Trophoblast cell (in vitro differentiated cells and primary cell): ENCODE results near the gene NEK8.
"Not testable (repeated sequence)": the region's sequence is repeated elsewhere in the genome, so short reads cannot be mapped to it uniquely, and the experiment has no call there.

Experiments used
- DNase-seq, 2 donors: peaks; one replicate each; pipeline ENCODE4 v3.0.0-alpha.2; 2016
- H2AFZ ChIP-seq: 2 replicates; pipeline ENCODE4 v1.6.1; 2013; ENCODE audit warnings: low read length, moderate library complexity, mild to moderate bottlenecking; ENCODE audit not compliant: insufficient read depth, poor library complexity
- H2AK5ac ChIP-seq: 2 replicates; pipeline ENCODE4 v1.6.1; 2013; ENCODE audit warnings: mild to moderate bottlenecking, low read length
- H2BK120ac ChIP-seq: 2 replicates; pipeline ENCODE4 v1.6.1; 2013; ENCODE audit warnings: low read length, mild to moderate bottlenecking, moderate library complexity; ENCODE audit not compliant: insufficient read depth, poor library complexity
- H2BK12ac ChIP-seq: 2 replicates; pipeline ENCODE4 v1.6.1; 2013; ENCODE audit warnings: mild to moderate bottlenecking, low read length, moderate library complexity
- H2BK5ac ChIP-seq: 2 replicates; pipeline ENCODE4 v1.6.1; 2013; ENCODE audit warnings: low read length, low read depth, moderate library complexity, mild to moderate bottlenecking; ENCODE audit not compliant: poor library complexity
- H3K14ac ChIP-seq: 2 replicates; pipeline ENCODE4 v1.6.1; 2013; ENCODE audit warnings: mild to moderate bottlenecking, low read length
- H3K18ac ChIP-seq: 2 replicates; pipeline ENCODE4 v1.6.1; 2013; ENCODE audit warnings: mild to moderate bottlenecking, low read length
- H3K23ac ChIP-seq: 2 replicates; pipeline ENCODE4 v1.6.1; 2013; ENCODE audit warnings: low read length
- H3K27ac ChIP-seq: 2 replicates; pipeline ENCODE4 v1.5.1; 2013; ENCODE audit warnings: low read depth, mild to moderate bottlenecking, inconsistent platforms, low read length, moderate library complexity
- H3K27me3 ChIP-seq: 2 replicates; pipeline ENCODE4 v1.6.1; 2013; ENCODE audit warnings: inconsistent platforms, mild to moderate bottlenecking, low read length, moderate library complexity; ENCODE audit not compliant: insufficient read depth
- H3K36me3 ChIP-seq, 2 experiments: 1 replicate in 1 of 2; 2 replicates in 1 of 2; pipeline ENCODE4 v1.6.1; 2013; ENCODE audit warnings: low read length in 2 of 2, mild to moderate bottlenecking in 2 of 2, moderate library complexity in 1 of 2; ENCODE audit not compliant: insufficient read depth in 2 of 2, control insufficient read depth in 1 of 2
- H3K4ac ChIP-seq: 2 replicates; pipeline ENCODE4 v1.6.1; 2013; ENCODE audit warnings: low read depth, mild to moderate bottlenecking, low read length, moderate library complexity
- H3K4me1 ChIP-seq, 2 experiments: 1 replicate in 1 of 2; 2 replicates in 1 of 2; pipeline ENCODE4 v1.6.1; 2013; ENCODE audit warnings: low read length in 2 of 2, mild to moderate bottlenecking in 2 of 2, moderate library complexity in 1 of 2; ENCODE audit not compliant: insufficient read depth in 2 of 2, control insufficient read depth in 1 of 2
- H3K4me2 ChIP-seq: 2 replicates; pipeline ENCODE4 v1.6.1; 2013; ENCODE audit warnings: inconsistent platforms, mild to moderate bottlenecking, low read length, moderate library complexity
- H3K4me3 ChIP-seq: 2 replicates; pipeline ENCODE4 v1.5.1; 2013; ENCODE audit warnings: mild to moderate bottlenecking, low read depth, low read length, inconsistent platforms
- H3K79me1 ChIP-seq: one replicate; pipeline ENCODE4 v1.6.1; 2013; ENCODE audit warnings: low read length
- H3K79me2 ChIP-seq: 2 replicates; pipeline ENCODE4 v1.6.1; 2013; ENCODE audit warnings: low read length, mild to moderate bottlenecking; ENCODE audit not compliant: control insufficient read depth, insufficient read depth, poor library complexity
- H3K9ac ChIP-seq: 2 replicates; pipeline ENCODE4 v1.6.1; 2013; ENCODE audit warnings: mild to moderate bottlenecking, low read length
- H3K9me3 ChIP-seq: 2 replicates; pipeline ENCODE4 v1.6.1; 2013; ENCODE audit warnings: low read depth, mild to moderate bottlenecking, control low read depth, inconsistent platforms, low read length; ENCODE audit not compliant: insufficient read depth
- H4K12ac ChIP-seq: 2 replicates; pipeline ENCODE4 v1.6.1; 2013; ENCODE audit warnings: low read depth, mild to moderate bottlenecking, low read length, moderate library complexity
- H4K8ac ChIP-seq: 2 replicates; pipeline ENCODE4 v1.6.1; 2013; ENCODE audit warnings: low read depth, mild to moderate bottlenecking, low read length, moderate library complexity
- H4K91ac ChIP-seq: one replicate; pipeline ENCODE4 v1.6.1; 2013; ENCODE audit warnings: low read depth, mild to moderate bottlenecking, low read length, moderate library complexity
- WGBS: extraction: QIAGEN DNeasy Blood & Tissue Kit; methylation state at CpG from one replicate; pipeline ENCODE4 v1.1.7; 2013; ENCODE audit warnings: missing lambda C conversion rate; ENCODE audit not compliant: insufficient read length, insufficient coverage; ENCODE audit errors: extremely low coverage; 5-methylcytosine and 5-hydroxymethylcytosine counted together

The NEK8 gene

GRCh38 chr17:28777178-28777577 lies 48.6 kb downstream of the NEK8 start:
- Histone ChIP-seq H2BK5ac (no peak overlapping the region), H3K18ac (no peak overlapping the region), H3K14ac (no peak overlapping the region), H2BK12ac (no peak overlapping the region), H3K9me3 (no peaks in the 10 kb centered on the region), H3K4ac (no peak overlapping the region), H3K4me1 (no peaks in the 10 kb centered on the region), H4K91ac (no peak overlapping the region), H3K36me3 (peaks cover 2 to 3% of the 10 kb centered on the region in 2 experiments), H3K27ac (no peak overlapping the region), H3K79me1 (no peaks in the 10 kb centered on the region), H2AFZ (no peak overlapping the region), H3K79me2 (no peaks in the 10 kb centered on the region), H3K9ac (no peak overlapping the region), H3K4me3 (no peak overlapping the region), H2BK120ac (no peak overlapping the region), H3K27me3 (no peaks in the 10 kb centered on the region), H3K4me2 (no peak overlapping the region), H4K8ac (no peak overlapping the region), H4K12ac (no peak overlapping the region), H2AK5ac (no peak overlapping the region), H3K23ac (no peak overlapping the region)
- WGBS = no CpG with 5 or more reads among the region's 1 CpG
- no peak for DNase-seq

- not testable (repeated sequence) for H2AK5ac ChIP-seq, H3K4me2 ChIP-seq, H4K8ac ChIP-seq, H3K79me2 ChIP-seq, H3K27ac ChIP-seq, H3K27me3 ChIP-seq, H3K9me3 ChIP-seq, H2BK12ac ChIP-seq, H2BK5ac ChIP-seq, H3K23ac ChIP-seq, H4K12ac ChIP-seq, DNase-seq, H4K91ac ChIP-seq, H3K36me3 ChIP-seq, H3K9ac ChIP-seq, H3K18ac ChIP-seq, H3K14ac ChIP-seq, H3K4me1 ChIP-seq, H2AFZ ChIP-seq, H2BK120ac ChIP-seq, H3K4me3 ChIP-seq, H3K4ac ChIP-seq, H3K79me1 ChIP-seq
- WGBS = no CpG with 5 or more reads among the region's 13 CpGs
These were observed 51.0 kb downstream of the NEK8 start for GRCh38 chr17:28779601-28780000.

GRCh38 chr17:28783161-28783560 lies 54.6 kb downstream of the NEK8 start:
- Histone ChIP-seq H4K8ac (no peak overlapping the region), H3K14ac (no peak overlapping the region), H4K12ac (no peak overlapping the region), H3K4me3 (no peak overlapping the region), H3K4ac (no peak overlapping the region), H3K23ac (no peak overlapping the region), H3K4me1 (no peaks in the 10 kb centered on the region), H2AK5ac (no peak overlapping the region), H2BK120ac (no peak overlapping the region), H3K27ac (no peak overlapping the region), H3K4me2 (no peak overlapping the region), H3K36me3 (peaks cover 3 to 5% of the 10 kb centered on the region in 2 experiments), H3K18ac (no peak overlapping the region), H3K79me2 (no peaks in the 10 kb centered on the region), H2BK12ac (no peak overlapping the region), H3K9ac (no peak overlapping the region), H3K79me1 (no peaks in the 10 kb centered on the region), H3K9me3 (no peaks in the 10 kb centered on the region), H2AFZ (no peak overlapping the region), H3K27me3 (no peaks in the 10 kb centered on the region), H2BK5ac (no peak overlapping the region), H4K91ac (no peak overlapping the region)
- no peak for DNase-seq
- no CpG with 5 or more reads among the region's 3 CpGs for WGBS

GRCh38 chr17:28788100-28788499 lies 59.5 kb downstream of the NEK8 start:
- no peaks in the 10 kb centered on the region for H3K79me2 ChIP-seq
- no peak overlapping the region for H2BK12ac ChIP-seq
- no peak overlapping the region for H3K27ac ChIP-seq
- H3K27me3 ChIP-seq = no peaks in the 10 kb centered on the region
- no peaks in the 10 kb centered on the region for H3K4me1 ChIP-seq
- no peak overlapping the region for H3K18ac ChIP-seq
- H3K9me3 ChIP-seq = no peaks in the 10 kb centered on the region
- no CpG with 5 or more reads among the region's 4 CpGs for WGBS
- H2BK5ac ChIP-seq = no peak overlapping the region
- H2AFZ ChIP-seq = no peak overlapping the region
- H3K14ac ChIP-seq = no peak overlapping the region
- no peak overlapping the region for H4K8ac ChIP-seq
- no peak overlapping the region for H3K9ac ChIP-seq
- H3K4me3 ChIP-seq = no peak overlapping the region
- no peak overlapping the region for H3K23ac ChIP-seq
- no peak overlapping the region for H3K4me2 ChIP-seq
- no peak overlapping the region for H2AK5ac ChIP-seq
- no peaks in the 10 kb centered on the region for H3K79me1 ChIP-seq
- H2BK120ac ChIP-seq = no peak overlapping the region
- no peak overlapping the region for H4K12ac ChIP-seq
- DNase-seq = no peak
- peaks cover 4 to 6% of the 10 kb centered on the region in 2 experiments for H3K36me3 ChIP-seq
- no peak overlapping the region for H3K4ac ChIP-seq
- H4K91ac ChIP-seq = no peak overlapping the region
